ENCODE results near the gene PIGL. TPM values are rescaled to one million over a fixed set of nuclear protein-coding genes. Genes with fewer than 3 reads are reported as not detected.

Gene PIGL
- polyA plus RNA-seq, 1 experiment = 23.1 TPM

GRCh38 chr17:16349431-16349830 is 132.4 kb downstream of the PIGL start:
- Histone ChIP-seq H3K27me3 (ENCODE audit: control insufficient read depth, insufficient read depth, low read length) (no peaks in the 10 kb centered on the region), H3K4me3 (ENCODE audit: low read depth, low read length) (no peak overlapping the region), H3K36me3 (ENCODE audit: control insufficient read depth, insufficient read depth, low read length) (peaks cover 4% of the 10 kb centered on the region)
- CTCF ChIA-PET = interaction anchor here (10.9 kb wide), 1 partner anchor 15 kb away, joined by 89 read pairs; no protein-coding TSS in a partner anchor
- no peak for TF ChIP-seq CTCF (IDR thresholded peaks at IDR 0.05; ENCODE audit: insufficient read depth, low read depth, low read length)
- no peak for DNase-seq (ENCODE audit: low read depth)
- POLR2A ChIA-PET = interaction anchor here (0.7 kb wide), 1 partner anchor 279 kb away, joined by 5 read pairs; no protein-coding TSS in a partner anchor

- Histone ChIP-seq H3K36me3 (ENCODE audit: control insufficient read depth, insufficient read depth, low read length) (peaks cover 4% of the 10 kb centered on the region), H3K27me3 (ENCODE audit: control insufficient read depth, insufficient read depth, low read length) (no peaks in the 10 kb centered on the region), H3K4me3 (ENCODE audit: low read depth, low read length) (peak overlapping the region; percentile 74)
- ChIA-PET POLR2A (interaction anchor here (0.9 kb wide), 1 partner anchor 29 kb away, joined by 3 read pairs; the partner anchor contains the start of gene UBB), CTCF (interaction anchor here (0.9 to 10.9 kb wide), 5 partner anchors 10 to 137 kb away, joined by 3 to 89 read pairs (median 4); partner anchors contain the start of gene NCOR1)
- no peak for DNase-seq (ENCODE audit: low read depth)
- TF ChIP-seq CTCF (IDR thresholded peaks at IDR 0.05; ENCODE audit: insufficient read depth, low read depth, low read length) = no peak
These were observed 134.8 kb downstream of the PIGL start for GRCh38 chr17:16351831-16352230.

- DNase-seq (ENCODE audit: low read depth) = no peak
- ChIA-PET CTCF (interaction anchor here (0.9 to 10.9 kb wide), 5 partner anchors 11 to 137 kb away, joined by 3 to 89 read pairs (median 4); partner anchors contain the start of gene NCOR1), POLR2A (interaction anchor here (0.9 kb wide), 1 partner anchor 28 kb away, joined by 3 read pairs; the partner anchor contains the start of gene UBB)
- no peaks in the 10 kb centered on the region for H3K27me3 ChIP-seq (ENCODE audit: control insufficient read depth, insufficient read depth, low read length)
- peaks cover 4% of the 10 kb centered on the region for H3K36me3 ChIP-seq (ENCODE audit: control insufficient read depth, insufficient read depth, low read length)
- H3K4me3 ChIP-seq (ENCODE audit: low read depth, low read length) = peak overlapping the region; percentile 74
- TF ChIP-seq CTCF (IDR thresholded peaks at IDR 0.05; ENCODE audit: insufficient read depth, low read depth, low read length) = no peak
These were observed 135.3 kb downstream of the PIGL start for GRCh38 chr17:16352303-16352666.

GRCh38 chr17:16352667-16353316 is 135.8 kb downstream of the PIGL start:
- Histone ChIP-seq H3K36me3 (ENCODE audit: control insufficient read depth, insufficient read depth, low read length) (peaks cover 4% of the 10 kb centered on the region), H3K4me3 (ENCODE audit: low read depth, low read length) (peak overlapping the region; percentile 74), H3K27me3 (ENCODE audit: control insufficient read depth, insufficient read depth, low read length) (no peaks in the 10 kb centered on the region)
- ChIA-PET POLR2A (no interaction called here), CTCF (interaction anchor here (1.0 to 10.9 kb wide), 4 partner anchors 11 to 137 kb away, joined by 3 to 89 read pairs (median 6); partner anchors contain the start of gene NCOR1)
- DNase-seq (ENCODE audit: low read depth) = no peak
- TF ChIP-seq CTCF (IDR thresholded peaks at IDR 0.05; ENCODE audit: insufficient read depth, low read depth, low read length) = no peak

- Histone ChIP-seq H3K27me3 (ENCODE audit: control insufficient read depth, insufficient read depth, low read length) (no peaks in the 10 kb centered on the region), H3K36me3 (ENCODE audit: control insufficient read depth, insufficient read depth, low read length) (0 out of 2 replicates have a peak, but pooled peaks cover 2% of the 10 kb centered on the region), H3K4me3 (ENCODE audit: low read depth, low read length) (peak within 1 kb of the TSS; percentile 74)
- TF ChIP-seq CTCF (IDR thresholded peaks at IDR 0.05; ENCODE audit: insufficient read depth, low read depth, low read length) = no peak
- ChIA-PET CTCF (interaction anchor here (1.0 to 10.9 kb wide), 3 partner anchors 11 to 27 kb away, joined by 3 to 89 read pairs (median 7); no protein-coding TSS in a partner anchor), POLR2A (no interaction called here)
- DNase-seq (ENCODE audit: low read depth) = no peak
These were observed 136.5 kb downstream of the PIGL start, which contains the start of gene CENPV for GRCh38 chr17:16353317-16354174. CENPV (minus strand) TSS chr17:16353469; CDS start chr17:16353436, 33 bp downstream.
